ENCODE results near the gene MPV17L2. TPM values are rescaled to one million over a fixed set of nuclear protein-coding genes. Genes with fewer than 3 reads are reported as not detected.

The MPV17L2 gene
- total RNA-seq, 1 experiment from 2014 or later, result 33.4 TPM

- peak; percentile 34 for DNase-seq (ENCODE audit: low read depth)
Measured at GRCh38 chr19:18160971-18161635, 31.9 kb upstream of the MPV17L2 start.

- DNase-seq (ENCODE audit: low read depth), result no peak
Measured at GRCh38 chr19:18161636-18162002, 31.4 kb upstream of the MPV17L2 start.

GRCh38 chr19:18164072-18164471, 28.9 kb upstream of the MPV17L2 start:
- no peak for DNase-seq (ENCODE audit: low read depth)

DNA sequence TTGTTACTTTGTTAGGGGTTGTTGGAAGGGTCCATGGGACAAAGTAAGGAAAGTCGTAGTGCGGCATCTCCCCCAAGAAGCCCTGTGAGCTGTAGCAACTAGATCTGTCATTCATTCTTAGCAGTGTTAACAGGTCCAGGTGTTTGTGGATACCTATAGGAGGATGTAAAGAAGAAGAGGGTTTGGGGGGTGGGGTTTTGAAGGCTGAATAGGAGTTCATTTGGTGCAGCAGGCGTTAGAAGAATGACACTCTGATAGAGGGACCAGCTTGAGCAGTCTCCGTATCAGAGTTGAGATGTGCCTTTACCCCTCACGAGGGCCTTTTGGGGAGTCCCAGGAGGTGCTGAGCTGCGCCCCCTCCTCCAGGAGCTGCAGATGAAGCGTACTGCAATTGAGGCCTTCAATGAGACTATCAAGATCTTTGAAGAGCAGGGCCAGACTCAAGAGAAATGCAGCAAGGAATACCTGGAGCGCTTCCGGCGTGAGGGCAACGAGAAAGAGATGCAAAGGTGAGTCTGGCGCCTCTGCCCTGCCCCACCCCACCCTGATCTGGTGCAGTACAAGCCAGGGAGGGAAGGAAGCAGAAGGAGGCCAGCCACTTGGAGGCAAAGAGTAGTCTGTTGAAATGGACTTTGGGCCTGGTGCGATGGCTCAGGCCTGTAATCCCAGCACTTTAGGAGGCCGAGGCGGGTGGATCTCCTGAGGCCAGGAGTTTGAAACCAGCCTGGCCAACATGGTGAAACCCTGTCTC, 27.0 kb upstream of the MPV17L2 start:
- DNase-seq (ENCODE audit: low read depth), result no peak

DNA sequence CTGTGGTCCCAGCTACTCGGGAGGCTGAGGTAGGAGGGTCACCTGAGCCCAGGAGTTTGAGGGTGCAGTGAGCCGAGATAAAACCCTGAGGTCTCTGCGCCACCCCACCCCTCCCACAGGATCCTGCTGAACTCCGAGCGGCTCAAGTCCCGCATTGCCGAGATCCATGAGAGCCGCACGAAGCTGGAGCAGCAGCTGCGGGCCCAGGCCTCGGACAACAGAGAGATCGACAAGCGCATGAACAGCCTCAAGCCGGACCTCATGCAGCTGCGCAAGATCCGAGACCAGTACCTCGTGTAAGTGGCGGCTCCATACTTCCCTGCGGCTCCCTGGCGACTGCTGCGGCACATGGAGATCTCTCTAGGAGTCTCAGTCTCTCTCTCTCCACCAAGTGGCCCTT, 26.0 kb upstream of the MPV17L2 start:
- DNase-seq (ENCODE audit: low read depth), result no peak

- DNase-seq (ENCODE audit: low read depth), result peak; percentile 42
Measured at GRCh38 chr19:18167975-18168645, 24.9 kb upstream of the MPV17L2 start.

GRCh38 chr19:18168673-18169381, 24.2 kb upstream of the MPV17L2 start:
- no peak for DNase-seq (ENCODE audit: low read depth)

DNA sequence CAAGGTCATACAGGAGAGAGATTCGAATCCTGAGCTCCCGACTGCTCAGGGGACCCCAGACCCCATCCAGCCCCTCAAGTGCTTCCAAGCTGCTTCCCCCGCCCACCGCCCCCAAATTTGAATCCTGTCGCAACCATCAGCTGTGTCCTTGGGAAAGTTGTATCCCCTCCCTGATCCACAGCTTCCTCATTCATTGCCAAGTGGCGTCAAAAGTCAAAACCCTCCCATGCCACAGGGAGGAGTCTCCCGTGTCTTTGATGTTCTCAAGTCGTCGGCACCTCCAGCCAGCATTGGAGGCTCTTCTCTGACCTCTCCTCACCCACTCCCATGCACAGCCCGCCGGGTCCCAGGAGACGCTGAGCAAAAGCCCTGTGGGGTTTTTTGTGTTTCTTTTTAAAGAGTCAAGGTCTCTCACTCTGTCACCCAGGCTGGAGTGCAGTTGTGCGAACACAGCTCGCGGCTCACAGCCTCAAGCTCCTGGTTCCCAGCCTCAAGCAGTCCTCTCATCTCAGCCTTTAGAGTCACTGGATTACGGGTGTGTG, 22.2 kb upstream of the MPV17L2 start:
- DNase-seq (ENCODE audit: low read depth), result no peak

DNA sequence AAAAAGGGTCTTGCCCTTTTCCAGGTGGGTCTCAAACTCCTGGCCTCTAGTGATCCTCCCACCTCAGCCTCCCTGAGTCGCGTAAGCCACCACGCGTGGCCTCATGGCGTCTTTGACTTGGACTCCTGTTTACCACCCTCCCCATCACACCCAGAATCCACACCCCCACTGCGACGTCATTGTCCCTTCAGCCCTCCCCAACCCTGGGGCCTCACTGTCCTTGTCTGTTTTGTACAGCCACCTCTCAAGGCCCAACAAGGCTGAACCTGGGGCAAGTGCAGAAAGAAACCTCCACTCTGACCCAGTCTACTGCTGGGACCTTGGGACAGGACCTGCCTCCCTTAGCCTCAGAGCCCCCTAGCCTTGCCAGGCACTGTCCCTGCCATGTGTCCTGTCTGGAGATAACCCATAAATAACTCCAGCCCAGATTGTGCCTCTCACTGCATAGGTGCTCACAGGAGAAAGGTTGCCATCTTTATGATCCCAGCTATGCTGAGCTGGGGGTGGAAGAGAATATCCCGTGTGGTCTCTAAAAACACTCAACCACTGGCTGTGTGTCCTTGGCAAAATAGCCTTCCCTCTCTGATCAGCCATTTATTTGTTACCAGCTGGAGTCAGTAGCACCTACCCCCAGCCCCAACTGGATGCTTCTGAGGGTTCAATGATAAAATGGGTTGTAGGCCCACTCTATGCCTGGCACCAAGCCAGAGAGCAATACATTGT, 21.3 kb upstream of the MPV17L2 start:
- no peak for DNase-seq (ENCODE audit: low read depth)

GRCh38 chr19:18172331-18173053, 20.5 kb upstream of the MPV17L2 start:
- DNase-seq (ENCODE audit: low read depth), result no peak

DNA sequence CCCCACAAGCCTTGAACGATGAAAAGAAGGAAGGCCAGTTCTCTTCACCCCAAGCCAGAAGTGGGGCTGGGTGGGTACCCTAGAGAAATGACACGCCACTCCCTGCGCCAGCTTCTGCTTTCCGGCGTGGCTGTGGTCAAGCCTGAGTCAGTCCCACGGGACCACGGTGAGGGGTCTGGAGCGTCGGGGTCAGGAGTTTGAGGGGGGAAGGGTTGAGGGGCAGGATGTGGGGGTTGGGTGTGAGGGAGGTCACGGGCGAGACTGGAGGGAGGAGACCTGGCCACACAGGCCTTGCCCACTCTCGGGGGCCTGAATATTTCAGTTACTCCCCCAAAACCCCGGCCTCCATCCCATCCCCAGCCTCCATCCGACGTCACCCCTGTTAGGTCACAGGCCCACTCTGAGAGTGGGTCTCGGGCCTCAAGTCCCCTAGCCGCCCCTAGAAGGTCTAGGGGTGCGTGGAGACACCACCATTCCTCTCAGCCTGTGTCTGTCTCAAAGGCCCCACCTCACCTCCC, 19.9 kb upstream of the MPV17L2 start:
- no peak for DNase-seq (ENCODE audit: low read depth)

DNA sequence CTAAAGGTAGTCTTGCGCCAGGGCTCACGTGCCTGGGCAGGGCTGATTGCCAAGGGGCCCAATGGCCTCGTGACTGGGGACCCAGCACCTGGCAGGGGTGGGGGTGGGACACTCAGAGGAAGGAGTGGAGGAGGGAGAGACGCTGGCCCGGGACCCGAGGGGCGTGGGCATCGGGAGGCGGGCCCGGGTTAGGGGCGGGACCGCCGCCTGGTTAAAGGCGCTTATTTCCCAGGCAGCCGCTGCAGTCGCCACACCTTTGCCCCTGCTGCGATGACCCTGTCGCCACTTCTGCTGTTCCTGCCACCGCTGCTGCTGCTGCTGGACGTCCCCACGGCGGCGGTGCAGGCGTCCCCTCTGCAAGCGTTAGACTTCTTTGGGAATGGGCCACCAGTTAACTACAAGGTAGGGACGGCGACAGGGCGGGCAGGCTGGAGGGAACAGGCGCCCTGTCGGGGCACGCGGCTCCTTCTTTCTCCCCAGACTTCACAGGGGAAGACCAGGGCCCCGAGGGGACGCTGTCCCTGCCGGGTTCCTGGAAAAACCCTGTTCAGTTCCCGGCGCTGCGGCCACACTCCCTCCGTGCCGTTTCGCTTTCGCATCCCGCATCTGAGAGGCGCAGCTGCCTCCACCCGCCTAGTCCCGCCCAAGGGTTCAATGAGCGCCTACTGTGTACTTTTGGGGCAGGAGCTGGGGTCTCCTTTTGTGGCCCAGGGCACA, 19.3 kb upstream of the MPV17L2 start, which contains the start of gene IFI30:
Gene IFI30, plus strand, starts transcription at position 242 of the 717 bp plus-strand sequence. Its CDS starts 29 bp downstream, at position 271.
- DNase-seq (ENCODE audit: low read depth), result peak; percentile 69

DNA sequence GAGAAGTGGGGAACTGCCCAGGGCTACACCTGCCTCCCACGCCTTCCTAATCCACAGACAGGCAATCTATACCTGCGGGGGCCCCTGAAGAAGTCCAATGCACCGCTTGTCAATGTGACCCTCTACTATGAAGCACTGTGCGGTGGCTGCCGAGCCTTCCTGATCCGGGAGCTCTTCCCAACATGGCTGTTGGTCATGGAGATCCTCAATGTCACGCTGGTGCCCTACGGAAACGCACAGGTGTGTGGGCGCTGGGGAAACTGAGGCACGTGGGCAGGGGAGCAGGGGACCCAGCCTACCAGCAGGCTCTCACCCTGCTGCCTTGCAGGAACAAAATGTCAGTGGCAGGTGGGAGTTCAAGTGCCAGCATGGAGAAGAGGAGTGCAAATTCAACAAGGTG, 18.0 kb upstream of the MPV17L2 start:
- no peak for DNase-seq (ENCODE audit: low read depth)

DNA sequence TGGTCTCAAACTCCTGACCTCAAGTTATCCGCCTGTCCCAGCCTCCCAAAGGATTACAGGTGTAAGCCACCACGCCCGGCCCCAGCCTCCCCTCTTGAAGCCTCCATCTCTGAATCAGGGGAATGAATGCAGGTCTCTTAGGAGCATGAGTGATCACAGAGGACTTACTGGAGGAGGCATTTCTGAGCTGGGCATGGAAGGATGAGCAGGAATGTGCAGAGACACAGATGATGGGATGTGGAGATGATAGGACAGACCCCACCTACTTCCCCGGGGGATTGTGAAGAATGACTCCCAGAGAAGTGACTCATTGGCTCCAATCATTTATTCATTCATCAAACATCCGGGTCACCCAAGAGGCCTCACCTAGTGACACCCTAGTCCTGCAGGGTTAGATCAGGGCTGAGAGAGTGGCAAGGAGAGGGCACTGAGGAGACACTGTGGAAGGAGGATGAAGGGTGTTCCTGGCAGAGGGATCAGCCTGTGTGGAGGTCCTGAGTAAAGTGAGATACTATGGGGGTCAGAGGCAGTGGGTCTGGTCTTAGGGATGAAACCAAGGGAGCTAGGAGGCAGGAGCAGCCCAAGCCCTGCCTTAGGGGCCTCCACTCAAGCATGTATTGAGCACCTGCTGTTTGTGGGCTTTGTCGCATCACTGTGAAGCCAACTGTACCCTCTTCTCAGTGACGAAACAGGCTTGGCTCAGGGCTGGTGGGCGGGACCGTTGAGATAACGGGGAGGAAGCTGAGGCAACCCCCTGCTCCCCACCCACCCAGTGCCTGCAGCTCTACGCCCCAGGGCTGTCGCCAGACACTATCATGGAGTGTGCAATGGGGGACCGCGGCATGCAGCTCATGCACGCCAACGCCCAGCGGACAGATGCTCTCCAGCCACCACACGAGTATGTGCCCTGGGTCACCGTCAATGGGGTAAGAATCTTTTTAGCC, 16.4 kb upstream of the MPV17L2 start:
- no peak for DNase-seq (ENCODE audit: low read depth)

DNA sequence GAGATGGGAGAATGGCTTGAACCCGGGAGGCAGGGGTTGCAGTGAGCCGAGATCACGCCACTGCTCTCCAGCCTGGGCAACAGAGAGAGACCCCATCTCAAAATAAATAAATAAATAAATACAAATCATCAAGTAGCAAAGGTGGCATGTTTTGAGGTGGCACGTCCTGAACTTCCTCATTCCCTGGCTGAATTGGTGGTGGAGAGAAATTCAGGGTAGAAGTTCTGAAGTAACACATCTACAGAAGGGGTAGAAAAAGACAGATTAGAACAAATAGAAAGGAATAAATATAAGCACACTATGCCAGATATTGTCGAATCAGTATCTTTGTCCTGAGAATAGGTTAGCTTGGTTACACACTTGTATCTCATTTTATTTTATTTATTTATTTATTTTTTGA, 13.1 kb upstream of the MPV17L2 start:
- no peak for DNase-seq (ENCODE audit: low read depth)

DNA sequence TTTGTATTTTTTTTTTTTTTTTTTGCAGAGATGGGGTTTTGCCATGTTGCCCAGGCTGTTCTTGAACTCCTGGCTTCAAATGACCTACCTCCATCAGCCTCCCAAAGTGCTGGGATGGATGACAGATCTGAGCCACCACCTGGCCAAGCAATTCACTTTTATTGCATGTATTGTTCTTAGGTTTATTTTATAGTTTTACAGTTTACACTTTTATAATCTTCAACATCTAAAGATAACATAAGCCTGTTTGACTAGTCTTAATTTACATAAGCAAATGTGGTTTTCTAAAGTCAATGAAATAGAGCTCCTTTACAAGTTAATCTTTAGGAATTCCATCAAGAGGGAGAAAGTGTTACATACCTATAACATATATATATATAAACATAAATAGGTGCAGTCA, 9.5 kb upstream of the MPV17L2 start:
- DNase-seq (ENCODE audit: low read depth), result no peak

DNA sequence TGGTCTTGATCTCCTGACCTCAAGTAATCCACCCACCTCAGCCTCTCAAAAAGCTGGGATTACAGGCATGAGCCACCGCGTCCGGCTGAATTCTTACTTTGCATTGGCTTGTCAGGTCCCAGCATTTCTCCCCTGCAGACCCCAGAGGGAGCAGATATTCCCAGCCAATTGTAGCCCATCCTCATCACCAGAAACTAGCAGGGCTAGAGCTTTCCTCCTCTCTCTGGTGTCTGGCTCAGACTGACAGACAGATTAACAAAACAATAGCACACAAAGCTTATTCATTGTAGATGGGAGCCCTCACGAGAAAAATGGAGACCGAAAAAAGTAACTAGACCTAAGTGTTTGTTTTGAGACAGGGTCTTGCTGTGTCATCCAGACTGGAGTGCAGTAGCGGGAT, 7.5 kb upstream of the MPV17L2 start:
- no peak for DNase-seq (ENCODE audit: low read depth)

DNA sequence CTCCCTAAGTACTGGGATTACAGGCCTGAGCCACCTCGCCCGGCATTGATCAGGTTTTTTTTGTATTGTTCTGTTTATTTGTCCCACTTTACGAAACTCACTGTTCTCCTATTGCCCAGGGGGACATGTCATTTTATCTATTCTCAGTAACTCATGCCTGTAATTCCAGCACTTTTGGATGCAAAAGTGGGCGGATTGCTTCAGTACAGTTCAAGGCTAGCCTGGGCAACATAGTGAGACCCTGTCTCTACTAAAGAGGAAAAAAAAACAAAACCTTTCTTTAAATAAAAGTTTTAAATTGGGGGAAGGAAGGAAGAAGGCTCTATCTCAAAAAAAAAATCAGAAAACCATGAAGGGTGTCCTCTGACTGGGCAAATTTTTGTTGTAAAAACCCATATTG, 2.7 kb upstream of the MPV17L2 start:
- DNase-seq (ENCODE audit: low read depth), result no peak

Measured in M059J (cell line).